ENCODE data around the gene FZD4.
A peak's percentile ranks its signal among the peaks of the same experiment; 100 is the strongest.
"Not testable (repeated sequence)": the region's sequence is repeated elsewhere in the genome, so short reads cannot be mapped to it uniquely, and the experiment has no call there.

Gene FZD4

DNA sequence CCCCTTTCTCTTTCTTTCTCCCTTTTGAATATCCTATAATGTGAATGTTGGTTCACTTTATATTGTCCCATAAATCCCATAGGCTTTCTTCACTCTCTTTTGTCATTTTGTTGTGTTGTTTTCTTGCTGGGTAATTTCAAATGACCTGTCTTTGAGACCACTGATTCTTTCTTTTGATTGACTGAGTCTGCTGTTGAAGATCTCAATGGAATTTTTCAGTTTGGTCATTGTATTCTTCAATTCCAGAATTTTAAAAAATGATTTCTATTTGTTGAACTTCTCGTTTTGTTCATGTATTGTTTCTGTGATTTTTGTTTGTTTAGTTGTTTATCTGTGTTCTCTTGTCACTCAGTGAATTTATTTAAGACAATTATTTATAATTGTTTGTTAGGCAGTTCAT lies 17.5 kb upstream of the FZD4 start:
- DNase-seq: no peak

DNA sequence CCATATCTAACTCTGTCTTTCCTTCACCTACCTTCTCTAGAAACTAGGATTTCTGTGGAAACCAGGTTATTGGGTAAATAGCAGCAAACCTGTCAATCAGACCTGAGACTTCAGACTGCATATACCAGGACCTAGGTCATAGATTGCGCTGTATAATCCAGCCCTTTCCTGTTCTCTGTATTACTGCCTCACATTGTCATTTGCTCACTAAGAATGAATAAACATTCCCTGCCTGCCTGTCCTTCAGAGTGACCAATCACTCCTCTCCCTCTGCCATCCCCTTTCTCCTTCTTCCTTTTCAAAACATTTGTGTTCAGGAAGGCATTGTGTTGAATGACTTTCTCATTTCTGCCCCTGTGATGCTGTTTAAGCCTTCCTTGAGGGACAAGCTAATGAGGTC lies 14.1 kb upstream of the FZD4 start:
- DNase-seq: no peak

DNA sequence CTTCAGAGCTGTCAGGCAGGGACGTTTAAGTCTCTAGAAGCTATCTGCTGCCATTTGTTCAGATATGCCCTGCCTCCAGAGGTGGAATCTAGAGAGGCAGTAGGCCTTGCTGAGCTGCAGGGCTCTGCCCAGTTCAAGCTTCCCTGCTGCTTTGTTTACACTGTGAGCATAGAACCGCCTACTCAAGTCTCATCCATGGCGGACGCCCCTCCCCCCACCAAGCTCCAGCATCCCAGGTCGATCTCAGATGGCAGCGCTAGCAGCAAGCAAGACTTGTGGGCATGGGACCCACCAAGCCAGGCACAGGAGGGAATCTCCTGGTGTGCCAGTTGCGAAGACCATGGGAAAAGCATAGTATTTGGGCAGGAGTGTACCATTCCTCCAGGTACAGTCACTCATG lies 12.4 kb upstream of the FZD4 start:
- DNase-seq: not testable (repeated sequence)

DNA sequence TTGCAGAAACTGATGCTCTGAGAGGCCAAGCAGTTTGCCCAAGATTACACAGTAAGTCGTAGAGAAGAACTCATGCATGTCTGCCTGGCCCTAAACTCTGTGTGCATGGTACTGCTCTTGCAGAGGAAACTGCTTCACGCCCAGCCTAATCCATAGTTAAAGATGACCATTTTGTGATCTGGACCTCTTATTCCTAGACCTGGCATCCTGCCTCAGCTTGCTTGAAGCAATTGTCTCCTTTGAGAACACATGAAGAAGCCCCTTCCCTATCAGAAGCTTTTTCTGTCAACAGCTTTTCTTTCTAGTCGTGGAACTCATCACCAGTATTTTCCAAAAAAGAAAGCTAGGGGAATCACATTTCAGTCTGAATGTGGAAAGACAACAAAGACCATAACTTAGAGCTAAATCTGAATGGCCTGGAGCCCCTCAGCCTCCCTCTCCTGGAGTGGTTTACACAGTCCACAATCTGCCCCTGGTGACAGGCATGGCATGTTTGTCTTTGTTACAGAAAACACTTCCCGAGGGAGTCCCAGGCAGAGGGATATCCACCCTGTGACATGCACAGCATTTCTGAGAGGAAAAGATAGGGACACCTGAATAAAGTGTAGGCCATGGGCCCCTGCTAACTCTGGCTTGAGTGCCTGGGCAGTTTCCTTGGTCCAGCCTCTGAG lies 2.9 kb upstream of the FZD4 start:
- no peak for DNase-seq

DNA sequence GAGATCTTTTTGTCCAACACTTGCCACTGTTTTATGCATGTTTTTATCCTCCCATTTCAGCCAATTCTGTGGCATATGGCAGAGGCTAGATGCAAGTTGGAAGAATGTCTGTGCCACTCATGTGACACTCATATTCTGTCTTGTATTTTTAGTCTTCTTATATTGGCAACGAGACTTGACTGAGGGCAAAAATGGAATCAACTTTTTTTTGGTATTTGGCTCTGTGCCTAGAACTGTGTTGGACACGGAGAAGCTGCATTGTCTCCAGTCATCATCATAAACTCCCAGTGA lies 1.7 kb upstream of the FZD4 start:
- DNase-seq: no peak

DNA sequence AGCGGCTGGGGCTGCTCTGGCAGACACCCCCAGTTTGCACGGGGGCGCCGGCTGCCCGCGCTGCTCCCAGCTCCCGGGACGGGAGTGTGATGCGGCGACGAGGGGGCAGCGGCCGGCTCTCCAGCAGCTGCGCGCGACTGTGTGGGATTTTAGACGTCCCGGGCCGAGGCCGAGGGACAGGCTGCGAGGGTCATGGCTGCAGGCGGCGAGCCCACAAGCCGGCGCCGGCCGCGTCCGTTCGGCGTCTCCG lies 159 bp downstream of the FZD4 start:
- DNase-seq: no peak

DNA sequence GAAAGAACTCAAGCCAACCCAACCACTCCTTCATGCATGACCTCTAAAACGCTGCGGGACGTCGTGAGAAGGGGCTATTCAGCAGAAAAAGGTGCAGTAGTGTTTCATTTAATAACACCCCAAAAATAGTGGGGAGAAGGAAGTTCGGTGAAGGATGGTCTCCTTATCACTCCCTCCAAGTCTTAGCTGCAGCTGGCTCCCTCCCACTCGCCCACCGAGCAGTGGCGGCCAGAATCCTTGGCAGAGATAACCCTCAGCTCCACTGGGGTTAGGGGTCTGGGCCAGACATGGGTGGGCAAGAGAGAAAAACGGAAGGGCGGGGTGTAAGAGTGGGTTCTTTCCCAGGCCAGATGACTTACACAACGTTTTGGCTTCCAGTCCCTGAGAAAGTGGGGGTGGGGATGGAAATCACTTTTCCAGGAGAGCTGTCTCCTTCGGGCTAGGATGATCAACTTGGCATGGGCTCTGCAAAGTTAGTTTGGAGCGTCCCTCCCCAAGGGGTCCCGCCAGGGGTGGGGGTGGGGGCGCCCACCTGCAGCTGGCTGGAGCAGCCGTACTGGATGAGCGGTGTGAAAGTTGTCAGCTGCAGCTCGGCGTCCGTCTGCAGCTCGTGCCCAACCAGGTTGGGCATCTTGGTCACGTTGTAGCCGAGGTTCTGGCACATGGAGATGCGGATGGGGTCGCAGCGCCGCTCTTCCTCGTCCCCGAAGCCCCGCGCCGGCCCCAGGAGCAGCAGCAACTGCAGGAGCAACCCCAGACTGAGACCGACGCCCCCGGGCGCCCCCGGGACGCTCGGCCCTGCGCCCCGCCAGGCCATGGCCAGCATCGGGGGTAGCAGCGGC lies 705 bp downstream of the FZD4 start:
- peak in 1 of 4 experiments; percentile 6 for DNase-seq

DNA sequence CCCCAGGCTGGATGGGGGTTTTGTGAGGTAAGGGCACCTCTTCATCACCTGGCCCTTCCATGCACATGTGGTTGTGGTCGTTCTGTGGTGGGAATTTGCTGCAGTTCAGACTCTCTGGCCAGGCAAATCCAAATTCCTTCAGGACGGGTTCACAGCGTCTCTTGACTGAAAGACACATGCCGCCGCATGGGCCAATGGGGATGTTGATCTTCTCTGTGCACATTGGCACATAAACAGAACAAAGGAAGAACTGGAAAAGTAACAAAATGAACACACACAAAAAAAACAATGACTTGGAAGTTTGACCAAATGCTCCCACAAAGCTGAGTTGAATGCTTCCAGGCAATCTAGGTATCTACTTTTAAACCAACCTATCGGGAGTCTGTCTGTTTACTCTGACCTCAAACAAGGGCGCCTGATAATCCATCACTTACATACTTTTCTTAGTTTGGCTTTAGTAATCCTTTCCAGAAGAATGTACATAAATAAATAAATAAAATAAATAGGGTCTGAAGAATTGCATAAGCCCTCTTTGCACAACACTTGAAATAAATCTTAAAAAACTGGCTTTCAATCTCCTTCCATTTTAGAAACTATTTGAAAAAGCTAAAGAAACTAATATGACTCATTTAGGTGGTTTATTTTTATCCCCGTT lies 2.8 kb downstream of the FZD4 start:
- no peak for DNase-seq

DNA sequence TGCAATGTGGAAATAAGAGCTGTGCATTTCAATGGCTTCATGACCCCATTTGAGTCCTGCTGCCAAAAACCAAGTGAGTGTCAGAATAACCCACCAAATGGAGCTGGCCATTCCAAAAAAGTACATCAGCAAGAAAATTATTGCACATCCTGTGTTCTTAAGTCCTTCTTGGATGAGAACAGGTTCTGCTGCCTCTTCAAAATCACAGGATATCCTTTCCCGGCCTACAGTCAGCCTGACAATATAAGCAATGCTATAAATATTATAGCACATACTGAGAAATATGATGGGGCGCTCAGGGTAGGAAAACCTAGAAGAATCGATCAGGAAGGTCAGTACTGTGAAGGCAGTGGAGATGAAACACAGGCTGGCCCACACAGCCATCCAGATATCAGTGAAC lies 3.5 kb downstream of the FZD4 start:
- no peak for DNase-seq

DNA sequence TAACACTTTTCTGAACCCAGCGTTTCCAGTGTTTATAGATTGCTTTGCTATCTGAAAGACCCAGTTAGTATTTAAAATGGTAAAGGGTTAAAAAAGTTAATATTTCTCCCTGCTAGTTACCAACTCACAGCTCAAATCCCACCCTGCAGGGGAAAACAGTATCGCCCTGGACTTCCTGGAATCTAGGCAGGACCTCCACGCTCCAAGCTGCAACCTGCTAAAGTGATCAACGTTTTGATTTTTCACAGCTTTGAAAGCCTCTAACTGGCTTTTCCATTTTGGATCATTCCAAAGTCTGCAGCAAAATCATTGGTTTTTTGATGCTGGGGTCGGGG lies 4.6 kb downstream of the FZD4 start:
- DNase-seq: no peak

DNA sequence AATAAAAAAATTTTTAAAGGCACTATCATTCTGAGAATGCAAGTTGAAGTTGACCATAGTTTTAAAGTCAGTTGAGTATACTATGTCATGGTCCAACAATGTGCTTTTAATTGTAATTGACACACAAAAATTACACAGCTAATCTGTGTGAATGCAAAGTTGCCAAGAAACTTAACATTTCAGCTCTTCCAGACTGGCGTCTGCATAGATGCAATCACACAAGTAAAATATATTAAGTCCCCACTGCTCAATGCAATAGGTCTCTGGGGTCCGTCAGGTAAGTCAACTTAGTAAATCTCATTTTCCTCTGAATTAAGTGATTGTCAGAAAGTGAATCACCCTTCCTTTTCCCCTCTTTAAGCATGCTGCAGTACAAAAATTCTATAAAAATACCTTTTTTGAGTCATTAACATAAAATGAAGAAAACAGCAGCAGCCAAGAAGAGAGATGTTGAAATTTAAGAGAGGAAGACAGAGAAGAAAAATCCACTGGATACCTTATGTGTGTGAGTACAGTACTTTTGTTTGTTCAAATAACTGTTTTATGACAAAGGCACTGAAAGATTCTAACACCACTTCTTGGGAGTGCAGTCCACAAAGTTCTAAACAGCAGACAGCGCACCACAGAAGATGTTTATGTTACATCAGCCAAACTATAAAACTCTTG lies 5.1 kb downstream of the FZD4 start:
- no peak for DNase-seq

DNA sequence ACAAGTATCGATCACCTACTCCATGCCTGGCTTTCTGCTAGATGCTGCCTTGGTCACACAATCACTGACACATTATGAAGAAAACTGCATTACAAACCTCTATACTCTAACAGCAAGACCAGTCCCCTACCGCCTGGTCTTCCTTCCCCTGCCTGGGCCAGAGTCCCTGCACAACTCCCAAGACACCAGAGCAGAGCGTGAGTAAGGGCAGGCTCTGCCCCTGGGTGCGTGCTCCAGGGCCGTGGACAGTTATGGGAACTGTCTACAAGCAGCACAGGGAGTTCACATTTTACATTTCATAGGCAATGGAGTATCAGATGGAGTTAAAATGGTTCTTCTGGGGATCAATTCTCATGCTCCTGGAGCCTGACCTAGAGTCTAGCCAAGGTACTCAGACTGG lies 6.5 kb downstream of the FZD4 start:
- DNase-seq: no peak

DNA sequence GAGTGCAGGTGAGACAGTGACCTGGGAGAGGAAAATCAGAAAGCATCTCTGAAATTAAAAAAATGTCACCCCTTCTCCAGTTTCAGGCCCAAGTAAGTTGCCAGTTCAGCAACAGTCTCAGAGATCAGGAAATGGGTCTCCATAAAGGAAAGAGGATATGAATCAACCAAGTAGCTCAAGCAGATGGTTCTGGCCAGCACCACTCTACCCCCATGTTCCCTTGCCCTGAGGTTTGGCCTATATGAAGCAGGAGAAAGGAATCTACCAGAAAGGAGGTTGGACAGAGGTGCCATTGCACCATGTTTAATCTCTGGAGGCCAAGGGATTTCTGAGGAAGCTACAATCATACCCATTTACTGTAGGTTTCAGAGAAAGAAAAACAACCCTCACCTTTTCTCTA lies 7.7 kb downstream of the FZD4 start:
- DNase-seq: no peak

DNA sequence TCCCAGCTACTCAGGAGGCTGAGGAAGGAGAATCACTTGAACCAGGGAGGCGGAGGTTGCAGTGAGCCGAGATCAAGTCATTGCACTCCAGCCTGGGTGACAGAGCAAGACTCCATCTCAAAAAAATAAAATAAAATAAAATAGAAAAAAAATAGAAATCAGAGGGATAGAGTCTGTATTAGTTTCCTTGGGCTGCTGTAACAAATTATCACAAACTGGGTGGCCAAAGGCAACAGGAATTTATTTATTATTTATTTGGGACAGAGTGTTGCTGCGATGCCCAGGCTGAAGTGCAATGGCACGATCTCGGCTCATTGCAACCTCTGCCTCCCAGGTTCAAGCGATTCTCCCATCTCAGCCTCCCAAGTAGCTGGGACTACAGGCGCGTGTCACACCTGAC lies 11.7 kb downstream of the FZD4 start:
- not testable (repeated sequence) for DNase-seq

DNA sequence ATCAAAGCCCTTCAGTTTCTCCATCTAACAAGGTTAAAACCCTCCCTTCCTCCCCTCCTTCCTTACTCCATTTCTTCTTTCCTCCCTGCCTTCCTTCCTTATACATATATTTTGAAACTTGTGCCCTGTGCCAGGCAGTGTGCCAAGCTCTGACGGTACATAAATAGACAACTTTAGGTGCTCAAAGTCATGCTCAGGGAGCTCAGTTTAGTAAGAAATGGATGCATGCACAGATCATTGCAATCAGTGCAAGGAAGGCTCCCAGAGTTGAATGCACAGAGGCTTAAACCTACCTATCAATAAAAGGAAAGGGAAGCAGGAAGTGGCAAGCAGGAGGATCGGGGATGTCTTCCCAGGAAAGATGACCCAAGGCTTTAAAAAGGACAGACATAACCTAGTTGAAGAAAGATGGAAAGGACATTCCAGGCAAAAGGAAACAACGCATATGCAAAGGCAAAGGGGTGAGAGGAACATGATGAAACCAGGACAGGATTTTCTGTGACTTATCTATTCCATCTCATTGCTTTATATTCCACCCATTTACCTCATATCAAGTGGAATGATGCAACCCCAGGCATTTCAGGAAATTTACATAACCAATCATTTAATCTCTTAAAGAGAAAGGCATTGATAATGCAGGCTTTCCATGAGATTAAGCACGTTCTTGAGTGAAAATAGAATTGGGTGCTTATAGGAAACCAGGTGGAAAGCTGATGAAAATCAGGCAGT lies 13.2 kb downstream of the FZD4 start:
- DNase-seq: no peak

DNA sequence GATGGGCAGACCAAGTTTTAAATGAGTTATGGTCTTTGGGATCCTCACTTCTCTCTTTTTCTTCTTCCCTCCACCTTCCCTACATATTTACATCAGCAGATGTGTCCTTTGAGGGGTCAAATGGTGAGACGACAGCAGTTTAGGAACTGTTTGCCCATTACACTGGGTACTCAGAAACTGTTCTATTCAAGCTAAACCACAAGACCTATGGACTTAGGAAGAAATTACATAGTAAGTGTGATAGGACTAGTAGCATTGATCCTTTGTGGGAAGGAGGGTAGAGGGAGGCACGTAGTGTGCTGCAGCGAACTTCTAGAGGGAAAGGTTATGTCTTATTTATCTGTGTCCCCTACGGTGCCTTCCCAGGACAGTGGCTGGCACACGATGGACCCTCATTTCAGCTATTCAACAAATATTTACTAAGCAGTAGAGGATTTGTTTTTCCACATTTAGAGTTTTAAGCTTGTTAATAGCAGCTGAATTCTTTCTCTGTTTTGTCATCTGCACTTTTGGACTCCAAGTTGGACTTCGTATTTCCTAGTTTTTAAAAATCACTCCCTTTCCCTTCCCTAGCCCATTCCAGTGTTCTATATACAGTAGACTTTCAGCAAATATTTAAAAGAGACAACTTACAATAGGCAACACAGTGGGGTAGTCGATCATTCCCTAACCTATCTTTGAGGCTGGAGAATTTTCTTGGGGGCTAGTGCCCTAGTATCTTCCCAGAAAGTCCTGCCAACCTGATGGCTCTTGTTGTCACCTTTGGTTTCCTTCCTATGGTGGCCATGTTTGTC lies 13.9 kb downstream of the FZD4 start:
- no peak for DNase-seq

DNA sequence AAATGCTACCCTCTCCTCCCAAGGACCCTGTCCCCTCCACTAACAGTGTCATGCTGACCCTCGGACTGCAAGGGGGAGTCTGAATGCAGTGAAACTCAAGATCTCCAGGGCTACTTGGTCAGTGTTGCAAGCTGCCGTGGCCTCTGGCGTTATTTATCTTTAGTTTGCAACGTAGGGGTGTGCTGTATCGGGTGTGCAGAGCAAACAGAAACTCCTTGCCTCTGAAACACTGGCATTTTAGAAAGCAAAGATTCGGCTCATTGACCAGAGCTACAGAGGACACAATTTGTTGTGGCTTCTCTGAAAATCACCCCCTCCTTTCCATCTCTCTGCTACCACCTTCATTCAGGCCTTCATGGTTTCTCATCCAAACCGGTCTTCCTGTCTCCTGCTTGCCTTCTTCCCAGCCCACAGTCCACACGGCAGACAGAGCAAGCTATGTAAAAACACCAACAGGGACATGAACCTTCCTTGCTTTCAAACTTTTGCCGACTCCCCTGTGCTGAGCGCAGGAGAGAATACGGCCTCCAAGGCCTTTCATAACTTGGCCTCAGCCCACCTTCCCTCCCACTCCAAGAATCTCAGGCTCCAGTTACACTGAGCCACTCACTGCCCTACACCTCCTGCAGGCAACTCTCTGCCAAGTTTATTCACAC lies 14.9 kb downstream of the FZD4 start:
- no peak for DNase-seq

DNA sequence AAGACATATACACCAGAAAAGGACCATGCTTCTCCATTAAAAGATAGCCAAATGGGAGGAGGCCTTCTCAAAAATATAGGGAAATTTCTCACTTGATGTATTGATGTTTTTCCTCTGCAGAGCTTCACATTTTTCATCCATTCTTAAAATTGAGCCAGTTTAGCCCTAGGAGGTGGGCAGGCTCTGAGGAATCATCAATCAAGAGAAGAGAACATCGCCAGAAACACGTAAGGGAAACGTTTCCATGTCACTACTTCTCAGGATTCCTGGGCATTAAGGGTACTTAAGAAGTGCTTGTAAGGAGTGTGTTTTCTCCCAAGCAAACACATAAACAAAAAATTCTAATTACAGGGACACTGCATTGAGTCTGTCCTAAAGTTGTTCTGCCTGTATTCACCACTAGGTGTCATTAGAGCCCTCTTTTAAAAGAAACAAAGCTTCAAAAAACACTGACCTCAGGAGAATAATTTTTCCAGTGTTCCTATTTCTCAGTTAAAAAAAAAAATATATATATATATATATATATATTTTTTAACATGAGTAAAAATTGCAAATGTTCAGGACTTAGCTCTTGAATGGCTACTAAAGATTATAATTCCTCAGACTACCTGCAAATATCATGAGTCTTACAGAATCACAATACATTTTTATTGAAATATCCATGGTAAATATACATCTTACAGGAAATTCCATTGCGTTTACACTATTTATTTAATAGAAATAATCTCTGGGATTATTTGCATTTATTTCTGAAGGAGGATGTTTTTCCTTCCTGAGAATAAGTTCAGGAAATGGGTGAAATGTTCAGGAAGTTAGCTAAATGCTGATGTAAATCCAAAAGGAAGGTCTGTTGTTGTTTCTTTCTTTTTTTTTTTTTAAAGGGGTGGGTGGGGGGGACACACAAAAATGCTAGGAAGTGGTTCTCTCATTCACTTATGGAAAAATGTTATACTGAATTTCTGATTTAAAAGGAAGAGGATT lies 16.0 kb downstream of the FZD4 start:
- peak; percentile 46 to 78 (median 62) for DNase-seq

DNA sequence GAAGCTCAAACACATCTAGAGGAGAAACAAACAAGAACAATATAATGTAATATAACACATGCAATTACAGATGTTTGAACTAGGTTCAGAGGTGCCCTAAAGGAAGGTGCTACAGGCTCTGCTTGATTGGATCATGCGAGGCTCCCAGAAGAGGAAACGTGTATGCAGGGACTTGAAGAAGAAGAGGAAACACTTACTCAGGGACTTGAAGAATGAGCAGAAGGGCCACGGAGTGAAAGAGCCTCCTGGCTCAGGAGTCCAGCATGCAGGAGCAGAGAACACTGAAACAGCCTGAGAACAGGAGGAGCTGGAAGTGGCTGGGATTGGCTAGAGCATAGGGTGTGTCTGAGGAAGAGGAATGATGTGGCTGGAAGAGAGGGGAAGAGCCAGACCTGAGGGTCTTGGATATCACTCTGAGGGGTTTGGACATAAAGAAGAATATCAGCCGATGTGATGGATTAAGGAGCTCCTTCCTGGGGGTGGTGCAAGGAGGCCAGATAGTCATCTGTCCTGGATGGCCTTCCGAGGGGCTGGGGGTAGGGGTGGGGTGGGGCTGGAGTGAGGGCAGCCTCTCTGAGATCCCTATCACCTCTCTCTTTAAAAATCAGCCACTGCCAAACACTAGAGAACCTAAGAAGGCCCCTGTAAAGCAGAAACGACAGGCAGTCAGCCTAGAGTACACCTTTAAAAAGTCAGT lies 16.8 kb downstream of the FZD4 start:
- DNase-seq: peak in 3 of 4 experiments; percentile 15 to 22 (median 19)

All from suppressor macrophage (primary cell).